CD4-positive, alpha-beta T cell treated with Interleukin-17A for 4 hours (primary cell): ENCODE measurements around the gene SLC6A13.
"Not testable (repeated sequence)": the region's sequence is repeated elsewhere in the genome, so short reads cannot be mapped to it uniquely, and the experiment has no call there.

Experiments used
- DNase-seq: peaks from one replicate; pipeline ENCODE4 v3.0.0-alpha.2; 2020; ENCODE audit warnings: mixed read lengths

SLC6A13 gene

GRCh38 chr12:263574-263973 is 938 bp upstream of the SLC6A13 start:
- DNase-seq: no peak

GRCh38 chr12:262113-262512 is 523 bp downstream of the SLC6A13 start:
- DNase-seq: no peak

- no peak for DNase-seq
Measured at GRCh38 chr12:257521-258321, 4.9 kb downstream of the SLC6A13 start.

- DNase-seq: no peak
Measured at GRCh38 chr12:256958-257357, 5.7 kb downstream of the SLC6A13 start.

- no peak for DNase-seq
Measured at GRCh38 chr12:256225-256624, 6.4 kb downstream of the SLC6A13 start.

GRCh38 chr12:254912-255311 is 7.7 kb downstream of the SLC6A13 start:
- DNase-seq: no peak

- DNase-seq: no peak
Measured at GRCh38 chr12:254039-254438, 8.6 kb downstream of the SLC6A13 start.

GRCh38 chr12:253116-253831 is 9.4 kb downstream of the SLC6A13 start:
- no peak for DNase-seq

- DNase-seq: no peak
Measured at GRCh38 chr12:252636-253035, 10.0 kb downstream of the SLC6A13 start.

GRCh38 chr12:247271-247670 is 15.4 kb downstream of the SLC6A13 start:
- DNase-seq: no peak

- DNase-seq: no peak
Measured at GRCh38 chr12:243381-243780, 19.3 kb downstream of the SLC6A13 start.

- DNase-seq: no peak
Measured at GRCh38 chr12:242496-242895, 20.1 kb downstream of the SLC6A13 start.

GRCh38 chr12:241266-241665 is 21.4 kb downstream of the SLC6A13 start:
- no peak for DNase-seq

GRCh38 chr12:240566-240965 is 22.1 kb downstream of the SLC6A13 start:
- no peak for DNase-seq

- no peak for DNase-seq
Measured at GRCh38 chr12:238736-239398, 23.8 kb downstream of the SLC6A13 start.

GRCh38 chr12:238116-238515 is 24.5 kb downstream of the SLC6A13 start:
- DNase-seq: no peak

- no peak for DNase-seq
Measured at GRCh38 chr12:237026-237815, 25.4 kb downstream of the SLC6A13 start.

- no peak for DNase-seq
Measured at GRCh38 chr12:236445-236844, 26.2 kb downstream of the SLC6A13 start.

GRCh38 chr12:235967-236366 is 26.7 kb downstream of the SLC6A13 start:
- DNase-seq: not testable (repeated sequence)

GRCh38 chr12:234891-235415 is 27.7 kb downstream of the SLC6A13 start:
- no peak for DNase-seq

- DNase-seq: no peak
Measured at GRCh38 chr12:234019-234418, 28.6 kb downstream of the SLC6A13 start.

- DNase-seq: no peak
Measured at GRCh38 chr12:233615-233968, 29.0 kb downstream of the SLC6A13 start.
